HEK293T (cell line): Measurements from ENCODE around the gene TBRG4.

Source experiments
- ELF4 ChIP-seq: fragments of 450-650 bp; IDR thresholded peaks from 2 replicates; pipeline ENCODE4 v1.6.1; 2017; ENCODE audit warnings: antibody characterized with exemption
- FOXM1 ChIP-seq: fragments of 450-650 bp; IDR thresholded peaks from 2 replicates; pipeline ENCODE4 v1.6.1; 2017; ENCODE audit warnings: mild to moderate bottlenecking, borderline replicate concordance
- HDGF ChIP-seq: fragments of 450-650 bp; IDR thresholded peaks from 2 replicates; pipeline ENCODE4 v1.6.1; 2017; ENCODE audit warnings: antibody characterized with exemption, borderline replicate concordance
- L3MBTL2 ChIP-seq: fragments of 450-650 bp; conservative IDR thresholded peaks from 2 replicates; pipeline ENCODE4 v1.6.1; 2016; ENCODE audit warnings: mild to moderate bottlenecking
- SP1 ChIP-seq: fragments of 450-650 bp; IDR thresholded peaks from 2 replicates; pipeline ENCODE4 v1.6.1; 2017
- TF ChIP-seq, protein P1 (sequence below): fragments of 450-650 bp; IDR thresholded peaks from 2 replicates; pipeline ENCODE4 v1.6.1; 2016

DNA sequence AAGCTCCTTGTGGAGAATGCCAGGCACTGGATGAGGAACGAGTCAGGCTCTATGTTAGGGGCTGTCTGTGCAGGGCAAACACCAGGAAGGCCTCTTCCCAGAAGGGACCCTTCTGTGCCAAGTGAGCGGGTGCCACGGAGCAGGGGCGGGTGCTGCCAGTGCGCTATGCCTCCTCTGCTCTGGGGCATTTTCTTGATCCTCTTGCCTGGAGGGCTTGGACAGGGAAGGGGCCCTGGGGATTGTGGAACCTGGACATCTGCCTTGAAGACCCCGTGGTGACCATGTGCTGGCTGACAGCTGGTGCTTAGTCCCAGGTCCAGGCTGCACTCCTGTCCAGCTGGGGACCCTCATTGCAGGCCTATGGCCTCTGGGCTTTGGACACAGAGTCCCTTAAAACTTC, 15.4 kb upstream of the TBRG4 start:
- TF ChIP-seq L3MBTL2 (no peak), FOXM1 (no peak), HDGF (no peak), SP1 (no peak), ELF4 (no peak)
- TF ChIP-seq, protein P1, sequence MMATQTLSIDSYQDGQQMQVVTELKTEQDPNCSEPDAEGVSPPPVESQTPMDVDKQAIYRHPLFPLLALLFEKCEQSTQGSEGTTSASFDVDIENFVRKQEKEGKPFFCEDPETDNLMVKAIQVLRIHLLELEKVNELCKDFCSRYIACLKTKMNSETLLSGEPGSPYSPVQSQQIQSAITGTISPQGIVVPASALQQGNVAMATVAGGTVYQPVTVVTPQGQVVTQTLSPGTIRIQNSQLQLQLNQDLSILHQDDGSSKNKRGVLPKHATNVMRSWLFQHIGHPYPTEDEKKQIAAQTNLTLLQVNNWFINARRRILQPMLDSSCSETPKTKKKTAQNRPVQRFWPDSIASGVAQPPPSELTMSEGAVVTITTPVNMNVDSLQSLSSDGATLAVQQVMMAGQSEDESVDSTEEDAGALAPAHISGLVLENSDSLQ, result no peak
